LNCaP clone FGC (cell line): ENCODE data around the gene NECTIN4.

Experiments
- DNase-seq: peaks from one replicate; pipeline ENCODE4 v3.0.0-alpha.2; 2011; ENCODE audit warnings: low read depth
- H3K4me3 ChIP-seq: 2 replicates; pipeline ENCODE4 v1.5.1; 2011; ENCODE audit warnings: mild to moderate bottlenecking, low read depth, low read length, control low read depth
- CTCF ChIP-seq: IDR thresholded peaks from 2 replicates; pipeline ENCODE4 v1.5.1; 2012; ENCODE audit warnings: mild to moderate bottlenecking; ENCODE audit not compliant: control insufficient read depth, insufficient read depth; ENCODE audit errors: extremely low read depth

The NECTIN4 gene

GRCh38 chr1:161054805-161055204 is 34.6 kb downstream of the NECTIN4 start:
- TF ChIP-seq CTCF: no peak
- no peak for DNase-seq
- H3K4me3 ChIP-seq: no peak overlapping the region

GRCh38 chr1:161054232-161054631 is 35.1 kb downstream of the NECTIN4 start:
- DNase-seq: no peak
- H3K4me3 ChIP-seq: no peak overlapping the region
- no peak for TF ChIP-seq CTCF

- TF ChIP-seq CTCF: no peak
- no peak for DNase-seq
- H3K4me3 ChIP-seq: no peak overlapping the region
Measured at GRCh38 chr1:161052899-161053298, 36.5 kb downstream of the NECTIN4 start.

- no peak for DNase-seq
- no peak for TF ChIP-seq CTCF
- H3K4me3 ChIP-seq: no peak overlapping the region
Measured at GRCh38 chr1:161051219-161051618, 38.1 kb downstream of the NECTIN4 start.

GRCh38 chr1:161048949-161049722 is 40.2 kb downstream of the NECTIN4 start:
- no peak for DNase-seq
- TF ChIP-seq CTCF: no peak
- H3K4me3 ChIP-seq: no peak overlapping the region

GRCh38 chr1:161047436-161048420 is 41.6 kb downstream of the NECTIN4 start:
- H3K4me3 ChIP-seq: no peak overlapping the region
- no peak for DNase-seq
- TF ChIP-seq CTCF: no peak
